T-helper 17 cell (primary cell): ENCODE results near the gene ZFAND3. TPM values are rescaled to one million over a fixed set of nuclear protein-coding genes. Genes with fewer than 3 reads are reported as not detected.
A peak's percentile ranks its signal among the peaks of the same experiment; 100 is the strongest.

Source experiments
- ATAC-seq: fragments of 150-1000 bp; cut with Tn5 transposase; 2 replicates; pipeline ENCODE4 v1.10.0; 2021; ENCODE audit warnings: mild to moderate bottlenecking, moderate library complexity
- DNase-seq, 3 donors: peaks; one replicate each; pipeline versions ENCODE4 v3.0.0 to v3.0.0-alpha.2; 2020 to 2021
- H3K9me3 ChIP-seq: one replicate; pipeline ENCODE4 v1.7.0; 2013; ENCODE audit warnings: low read length, mild to moderate bottlenecking; ENCODE audit not compliant: control insufficient read depth, poor library complexity, severe bottlenecking
- H3K27ac Mint-ChIP-seq: one replicate; pipeline ENCODE4 v1.8.0; 2022; ENCODE audit warnings: mild to moderate bottlenecking, moderate library complexity, mixed read lengths
- H3K27me3 Mint-ChIP-seq: one replicate; pipeline ENCODE4 v1.8.0; 2022; ENCODE audit warnings: mixed read lengths
- H3K36me3 Mint-ChIP-seq: one replicate; pipeline ENCODE4 v1.8.0; 2022; ENCODE audit warnings: low read depth, mixed read lengths
- H3K4me1 Mint-ChIP-seq: one replicate; pipeline ENCODE4 v1.8.0; 2022; ENCODE audit warnings: mild to moderate bottlenecking, mixed read lengths
- H3K4me3 Mint-ChIP-seq: one replicate; pipeline ENCODE4 v1.8.0; 2022; ENCODE audit warnings: mild to moderate bottlenecking, moderate library complexity, mixed read lengths
- total RNA-seq, 4 donors: library from RNA in 2 of 4; stranded (reverse) in 2 of 4; gene quantifications; one replicate each; pipeline ENCODE4 v1.2.3 and lab custom pipeline; 2022 to 2026

The ZFAND3 gene
- total RNA-seq, 2 donors from 2014 or later = 48.6 to 61.0 TPM

- peaks cover 41% of the 10 kb centered on the region for H3K4me1 Mint-ChIP-seq
- no peak overlapping the region for H3K27ac Mint-ChIP-seq
- H3K27me3 Mint-ChIP-seq = no peaks in the 10 kb centered on the region
- H3K9me3 ChIP-seq = no peaks in the 10 kb centered on the region
- H3K36me3 Mint-ChIP-seq = no peaks in the 10 kb centered on the region
- DNase-seq (no peak), ATAC-seq (no peak)
- no peak overlapping the region for H3K4me3 Mint-ChIP-seq
These were observed 93.7 kb downstream of the ZFAND3 start for GRCh38 chr6:37913210-37913609.

GRCh38 chr6:37915463-37915862, 95.9 kb downstream of the ZFAND3 start:
- H3K4me3 Mint-ChIP-seq = no peak overlapping the region
- H3K4me1 Mint-ChIP-seq = peaks cover 37% of the 10 kb centered on the region
- H3K27ac Mint-ChIP-seq = peak overlapping the region; percentile 12
- H3K36me3 Mint-ChIP-seq = no peaks in the 10 kb centered on the region
- ATAC-seq (no peak), DNase-seq (no peak)
- H3K9me3 ChIP-seq = no peaks in the 10 kb centered on the region
- no peaks in the 10 kb centered on the region for H3K27me3 Mint-ChIP-seq

GRCh38 chr6:37916149-37916548, 96.6 kb downstream of the ZFAND3 start:
- H3K27ac Mint-ChIP-seq = no peak overlapping the region

GRCh38 chr6:37916675-37917074, 97.1 kb downstream of the ZFAND3 start:
- Mint-ChIP-seq H3K4me1 (peaks cover 33% of the 10 kb centered on the region), H3K36me3 (no peaks in the 10 kb centered on the region), H3K4me3 (no peak overlapping the region), H3K27ac (no peak overlapping the region), H3K27me3 (no peaks in the 10 kb centered on the region)
- DNase-seq = no peak
- no peak for ATAC-seq
- no peaks in the 10 kb centered on the region for H3K9me3 ChIP-seq

More at GRCh38 chr6:37916149-37916548, 96.6 kb downstream of the ZFAND3 start:
- H3K36me3 Mint-ChIP-seq = no peaks in the 10 kb centered on the region
- H3K27me3 Mint-ChIP-seq = no peaks in the 10 kb centered on the region
- no peaks in the 10 kb centered on the region for H3K9me3 ChIP-seq
- peaks cover 39% of the 10 kb centered on the region for H3K4me1 Mint-ChIP-seq
- ATAC-seq = no peak
- H3K4me3 Mint-ChIP-seq = no peak overlapping the region
- no peak for DNase-seq

- H3K9me3 ChIP-seq = no peaks in the 10 kb centered on the region
- ATAC-seq (no peak), DNase-seq (no peak)
- no peak overlapping the region for H3K4me3 Mint-ChIP-seq
- no peak overlapping the region for H3K27ac Mint-ChIP-seq
- H3K27me3 Mint-ChIP-seq = no peaks in the 10 kb centered on the region
- H3K4me1 Mint-ChIP-seq = peaks cover 28% of the 10 kb centered on the region
- no peaks in the 10 kb centered on the region for H3K36me3 Mint-ChIP-seq
These were observed 98.0 kb downstream of the ZFAND3 start for GRCh38 chr6:37917566-37917965.

- ATAC-seq (no peak), DNase-seq (no peak)
- H3K4me1 Mint-ChIP-seq = peaks cover 32% of the 10 kb centered on the region
- H3K4me3 Mint-ChIP-seq = no peak overlapping the region
- H3K27me3 Mint-ChIP-seq = no peaks in the 10 kb centered on the region
- H3K9me3 ChIP-seq = no peaks in the 10 kb centered on the region
- no peaks in the 10 kb centered on the region for H3K36me3 Mint-ChIP-seq
- H3K27ac Mint-ChIP-seq = peak overlapping the region; percentile 37
These were observed 100.1 kb downstream of the ZFAND3 start for GRCh38 chr6:37919417-37920157.

- Mint-ChIP-seq H3K36me3 (no peaks in the 10 kb centered on the region), H3K4me1 (peaks cover 27% of the 10 kb centered on the region), H3K4me3 (no peak overlapping the region), H3K27me3 (no peaks in the 10 kb centered on the region), H3K27ac (peak overlapping the region; percentile 37)
- no peaks in the 10 kb centered on the region for H3K9me3 ChIP-seq
- ATAC-seq = no peak
- DNase-seq = no peak
These were observed 101.1 kb downstream of the ZFAND3 start for GRCh38 chr6:37920667-37921066.

GRCh38 chr6:37922563-37922962, 103.0 kb downstream of the ZFAND3 start:
- peaks cover 24% of the 10 kb centered on the region for H3K4me1 Mint-ChIP-seq
- ATAC-seq (no peak), DNase-seq (no peak)
- no peak overlapping the region for H3K27ac Mint-ChIP-seq
- H3K27me3 Mint-ChIP-seq = no peaks in the 10 kb centered on the region
- H3K4me3 Mint-ChIP-seq = no peak overlapping the region
- no peaks in the 10 kb centered on the region for H3K9me3 ChIP-seq
- H3K36me3 Mint-ChIP-seq = no peaks in the 10 kb centered on the region

- Mint-ChIP-seq H3K36me3 (no peaks in the 10 kb centered on the region), H3K4me3 (no peak overlapping the region), H3K27me3 (no peaks in the 10 kb centered on the region), H3K4me1 (peaks cover 28% of the 10 kb centered on the region), H3K27ac (no peak overlapping the region)
- ATAC-seq = no peak
- H3K9me3 ChIP-seq = no peaks in the 10 kb centered on the region
- DNase-seq = no peak
These were observed 104.0 kb downstream of the ZFAND3 start for GRCh38 chr6:37923514-37923913.

GRCh38 chr6:37926661-37927060, 107.1 kb downstream of the ZFAND3 start:
- DNase-seq (no peak), ATAC-seq (no peak)
- Mint-ChIP-seq H3K27me3 (no peaks in the 10 kb centered on the region), H3K36me3 (no peaks in the 10 kb centered on the region), H3K27ac (no peak overlapping the region), H3K4me1 (peaks cover 30% of the 10 kb centered on the region), H3K4me3 (no peak overlapping the region)
- H3K9me3 ChIP-seq = no peaks in the 10 kb centered on the region

- H3K27me3 Mint-ChIP-seq = no peaks in the 10 kb centered on the region
- H3K27ac Mint-ChIP-seq = no peak overlapping the region
- no peaks in the 10 kb centered on the region for H3K9me3 ChIP-seq
- ATAC-seq = no peak
- H3K36me3 Mint-ChIP-seq = no peaks in the 10 kb centered on the region
- no peak for DNase-seq
- peaks cover 28% of the 10 kb centered on the region for H3K4me1 Mint-ChIP-seq
- H3K4me3 Mint-ChIP-seq = no peak overlapping the region
These were observed 108.7 kb downstream of the ZFAND3 start for GRCh38 chr6:37928217-37928616.

GRCh38 chr6:37930288-37930971, 110.9 kb downstream of the ZFAND3 start:
- Mint-ChIP-seq H3K27me3 (no peaks in the 10 kb centered on the region), H3K4me1 (peaks cover 28% of the 10 kb centered on the region), H3K4me3 (no peak overlapping the region), H3K27ac (no peak overlapping the region), H3K36me3 (peaks cover 2% of the 10 kb centered on the region)
- DNase-seq (no peak), ATAC-seq (no peak)
- H3K9me3 ChIP-seq = no peaks in the 10 kb centered on the region

GRCh38 chr6:37931066-37931465, 111.5 kb downstream of the ZFAND3 start:
- DNase-seq (no peak), ATAC-seq (no peak)
- peaks cover 28% of the 10 kb centered on the region for H3K4me1 Mint-ChIP-seq
- no peak overlapping the region for H3K27ac Mint-ChIP-seq
- H3K9me3 ChIP-seq = no peaks in the 10 kb centered on the region
- H3K36me3 Mint-ChIP-seq = peaks cover 2% of the 10 kb centered on the region
- H3K27me3 Mint-ChIP-seq = no peaks in the 10 kb centered on the region
- no peak overlapping the region for H3K4me3 Mint-ChIP-seq

- DNase-seq (no peak), ATAC-seq (no peak)
- Mint-ChIP-seq H3K27me3 (no peaks in the 10 kb centered on the region), H3K36me3 (peaks cover 3% of the 10 kb centered on the region), H3K27ac (no peak overlapping the region), H3K4me1 (peaks cover 36% of the 10 kb centered on the region), H3K4me3 (no peak overlapping the region)
- no peaks in the 10 kb centered on the region for H3K9me3 ChIP-seq
These were observed 114.7 kb downstream of the ZFAND3 start for GRCh38 chr6:37934276-37934675.
